HG03521 (cell line): ENCODE results near the gene HIVEP3.
A peak's percentile ranks its signal among the peaks of the same experiment; 100 is the strongest.

ENCODE experiments used
- ATAC-seq: cut with Tn5 transposase; IDR thresholded peaks from one replicate; pipeline ENCODE4 v1.9.1; 2021; ENCODE audit warnings: mild to moderate bottlenecking, moderate library complexity; ENCODE audit not compliant: unreplicated experiment

HIVEP3 gene

DNA sequence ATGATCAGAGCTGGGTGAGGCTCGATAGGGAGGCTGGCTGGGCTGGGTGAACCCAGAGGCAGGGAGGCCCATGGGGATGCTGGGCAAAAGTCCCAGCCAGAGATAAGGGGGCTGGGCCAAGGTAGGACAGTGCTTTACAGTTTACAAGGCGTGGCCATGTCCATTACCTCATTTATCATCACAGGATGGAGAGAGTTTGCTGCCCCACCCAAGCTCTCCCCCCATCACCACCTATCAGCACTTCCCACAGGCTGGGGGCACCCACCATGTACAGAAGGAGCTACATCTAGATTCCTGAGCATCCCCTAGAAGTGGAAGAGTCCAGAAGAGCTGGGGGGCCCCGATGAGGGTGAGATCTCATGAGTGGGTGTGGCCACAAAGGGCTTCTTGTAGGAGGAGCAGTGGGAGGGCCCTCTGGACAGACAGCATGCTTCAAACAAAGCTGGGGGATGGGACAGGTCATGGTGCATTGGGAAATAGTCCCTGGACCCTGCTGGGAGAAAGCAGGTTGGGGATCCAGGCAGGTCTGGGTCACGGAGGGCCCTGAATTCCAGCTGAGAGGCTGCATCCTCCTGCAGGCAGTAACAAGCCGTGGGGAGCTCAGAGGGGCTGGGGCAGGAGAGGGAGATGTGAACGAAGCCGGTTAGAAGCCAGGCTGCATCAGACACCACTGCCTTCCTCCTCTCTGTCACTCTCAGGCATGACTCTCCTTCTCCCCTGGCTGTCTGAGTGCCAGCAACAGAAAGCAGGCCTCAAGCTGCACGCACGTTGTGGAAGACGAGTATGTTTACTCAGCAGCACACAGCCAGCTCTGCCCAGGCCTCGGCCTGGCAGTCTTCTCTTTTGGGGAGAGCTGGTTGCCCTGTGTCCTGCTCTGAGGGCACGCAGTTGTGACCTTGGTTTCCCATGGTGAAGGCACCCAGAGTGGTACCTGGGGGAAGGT lies 202.3 kb downstream of the HIVEP3 start:
- no peak for ATAC-seq

DNA sequence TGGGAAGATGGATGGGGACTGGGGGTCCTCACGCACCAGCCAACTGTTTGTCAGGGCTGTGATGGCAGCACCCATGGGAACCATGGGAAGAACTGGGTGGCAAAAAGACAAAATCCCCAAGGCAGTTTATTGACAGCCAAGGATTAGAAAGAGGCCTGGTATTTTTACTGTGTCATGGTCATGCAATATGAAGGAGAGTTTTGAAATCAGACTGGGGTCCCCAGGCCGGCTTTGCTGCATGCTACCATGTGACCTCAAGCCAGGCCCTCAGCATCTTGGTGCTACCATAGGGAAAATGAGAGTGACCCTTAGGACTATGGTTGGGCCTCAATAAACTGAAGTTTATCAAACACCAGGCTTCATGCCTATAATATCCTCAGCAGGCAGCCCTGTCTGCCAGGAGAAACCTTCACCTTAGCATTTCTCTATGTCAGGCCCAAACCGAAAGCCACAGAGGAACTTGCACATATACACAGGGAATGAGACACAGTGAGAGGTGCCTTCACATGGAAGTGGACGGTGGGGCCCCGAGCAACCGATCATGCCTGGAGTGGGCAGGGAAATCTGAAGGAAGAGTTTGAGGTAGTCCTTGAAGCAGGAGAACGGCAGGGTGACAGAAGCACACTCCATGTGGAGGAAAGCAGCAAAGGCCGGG lies 203.2 kb downstream of the HIVEP3 start:
- ATAC-seq = no peak

DNA sequence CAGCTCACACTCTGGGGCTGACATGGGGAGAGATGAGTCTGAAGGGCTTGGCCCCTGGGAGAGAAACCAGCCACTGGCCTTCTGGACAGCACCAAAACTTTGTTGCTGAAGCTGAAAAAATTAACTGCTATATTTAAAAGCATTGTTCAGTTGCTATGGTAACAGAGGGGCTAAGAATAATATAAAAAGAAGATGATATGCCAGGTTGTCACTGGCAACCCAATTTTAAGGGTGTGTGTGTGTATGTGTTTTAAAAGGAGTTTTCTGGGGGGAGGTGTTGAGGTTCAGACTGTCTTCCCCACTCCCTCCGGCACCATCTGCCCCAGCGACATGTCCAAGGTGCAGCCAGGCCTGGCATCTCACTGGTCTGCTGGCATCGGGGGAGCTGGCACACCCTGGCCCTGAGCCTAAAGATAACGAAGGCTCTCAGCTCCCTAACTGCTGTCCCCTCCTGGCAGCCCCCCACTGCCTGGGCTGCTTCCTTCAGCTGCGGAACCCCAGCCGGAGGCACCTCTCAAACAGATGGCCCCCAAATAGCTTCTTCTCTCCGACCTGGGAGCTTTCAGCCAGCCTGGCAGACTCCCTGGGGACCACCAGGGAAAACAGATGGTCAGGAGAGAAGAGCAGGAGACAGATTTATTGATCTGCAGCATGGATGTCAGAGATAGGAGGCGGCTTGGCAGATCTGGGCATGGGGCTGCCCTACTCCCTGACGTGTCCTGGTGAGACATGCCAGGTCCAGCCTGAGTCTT lies 203.9 kb downstream of the HIVEP3 start:
- no peak for ATAC-seq

DNA sequence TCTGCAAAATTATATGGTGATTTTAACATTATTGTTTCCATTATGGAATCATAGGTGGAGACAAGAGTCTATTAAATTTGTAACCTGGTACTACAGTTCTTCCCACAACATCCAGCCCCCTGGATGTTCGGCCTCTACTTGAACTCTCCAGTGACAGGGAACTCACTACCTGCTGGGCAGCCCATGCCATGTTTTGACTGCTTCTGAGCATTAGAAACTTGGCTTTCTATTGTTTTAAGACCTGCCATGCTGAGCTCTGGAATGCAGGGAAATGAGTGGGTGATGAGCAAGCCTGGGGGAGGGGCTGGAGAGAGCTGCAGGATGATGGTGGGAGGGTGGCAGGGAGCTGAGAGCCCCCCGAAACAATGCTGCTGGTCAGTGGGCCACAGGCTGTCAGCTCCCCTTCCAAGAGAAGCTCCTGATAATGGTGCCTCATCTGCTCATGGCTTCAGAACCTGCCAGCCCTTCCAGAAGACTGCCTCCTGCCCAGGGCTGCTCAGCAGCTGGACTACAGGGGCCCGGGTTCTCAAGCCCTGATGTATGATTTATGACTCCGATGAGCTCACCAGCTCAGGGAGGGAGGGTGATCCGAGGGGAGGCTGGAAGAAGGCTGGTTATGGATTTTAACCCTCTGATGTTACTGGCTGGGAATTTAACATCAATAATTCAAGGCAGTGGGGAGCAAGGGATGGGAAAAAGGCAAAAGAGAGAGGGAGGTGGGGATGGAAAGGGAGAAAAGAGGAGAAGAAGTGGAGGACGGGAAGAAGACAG lies 205.0 kb downstream of the HIVEP3 start:
- ATAC-seq = no peak

DNA sequence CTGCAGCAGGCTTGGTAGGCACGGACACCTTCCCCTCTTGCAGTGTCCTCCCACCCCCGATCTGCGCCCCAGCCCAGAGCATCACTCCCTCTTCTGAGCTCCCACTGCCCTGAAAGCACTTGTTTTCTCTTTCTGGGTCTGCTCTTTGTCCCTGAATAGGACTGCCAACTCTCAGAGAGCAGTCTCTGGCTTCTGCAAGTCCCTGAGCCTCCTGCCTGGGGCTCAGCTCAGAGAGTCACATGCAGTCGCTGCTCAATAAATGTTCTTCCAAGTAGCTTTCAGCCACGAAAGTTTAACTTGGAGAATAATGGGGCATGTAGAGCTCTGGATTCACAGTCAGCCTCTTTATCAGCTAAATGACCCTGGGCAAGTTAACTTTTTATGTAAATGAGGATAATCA lies 205.6 kb downstream of the HIVEP3 start:
- no peak for ATAC-seq

DNA sequence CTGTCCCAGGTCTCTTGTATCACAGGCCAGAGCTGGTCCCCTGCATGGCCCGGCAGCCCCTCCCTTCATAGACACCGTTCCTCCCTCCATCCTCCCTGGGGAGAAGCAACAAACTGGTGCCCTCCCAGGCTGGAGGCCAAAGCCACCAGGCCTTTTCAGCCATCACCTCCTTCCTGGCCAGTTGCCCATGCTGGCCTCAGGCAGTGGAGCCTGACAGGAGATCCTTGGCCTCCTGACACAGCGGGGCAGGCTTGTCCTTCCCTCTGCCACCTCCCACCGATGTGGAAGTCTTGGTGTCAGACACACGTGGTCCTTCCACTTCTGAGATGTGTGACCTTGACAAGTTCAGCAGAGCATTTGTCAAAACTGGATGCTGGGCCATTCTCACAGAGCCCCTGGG lies 206.0 kb downstream of the HIVEP3 start:
- no peak for ATAC-seq

DNA sequence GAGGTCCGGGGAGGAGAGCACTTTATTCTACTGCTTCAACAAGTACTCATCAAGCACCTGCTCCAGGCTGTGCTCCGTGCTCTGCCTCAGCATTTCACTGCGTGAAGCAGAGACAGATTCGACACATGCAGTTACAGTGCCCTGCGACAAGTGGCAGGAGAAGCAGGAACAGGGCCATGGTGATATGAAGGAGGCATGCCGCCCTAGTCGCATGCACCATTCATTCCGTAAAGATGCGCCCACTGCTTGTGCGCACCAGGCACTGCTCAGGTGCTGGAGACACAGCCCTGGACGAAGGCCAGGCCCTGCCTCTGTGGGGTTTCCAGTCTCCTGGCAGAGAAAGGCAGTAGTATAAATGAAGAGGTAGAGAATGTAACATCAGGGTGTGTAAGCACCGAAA lies 206.6 kb downstream of the HIVEP3 start:
- ATAC-seq = no peak

DNA sequence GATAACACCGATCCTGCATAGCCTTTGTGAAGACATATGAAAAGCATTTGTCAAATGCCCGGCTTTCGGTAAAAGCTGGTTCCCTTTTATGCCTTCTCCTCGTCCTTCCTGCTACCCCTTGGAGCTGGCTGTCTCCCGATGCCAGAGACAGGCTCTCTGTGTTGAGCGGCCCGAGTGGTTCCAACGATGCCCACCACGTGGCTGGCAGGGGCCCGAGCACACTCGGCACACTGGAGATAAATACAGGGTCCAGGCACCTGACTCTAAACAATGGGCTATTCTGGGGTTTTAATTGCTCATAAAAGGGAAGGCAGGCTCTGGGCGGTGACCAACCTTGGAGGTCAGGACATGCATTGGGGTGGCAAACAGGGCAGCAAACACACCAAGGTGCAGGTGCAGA lies 207.1 kb downstream of the HIVEP3 start:
- ATAC-seq = no peak

DNA sequence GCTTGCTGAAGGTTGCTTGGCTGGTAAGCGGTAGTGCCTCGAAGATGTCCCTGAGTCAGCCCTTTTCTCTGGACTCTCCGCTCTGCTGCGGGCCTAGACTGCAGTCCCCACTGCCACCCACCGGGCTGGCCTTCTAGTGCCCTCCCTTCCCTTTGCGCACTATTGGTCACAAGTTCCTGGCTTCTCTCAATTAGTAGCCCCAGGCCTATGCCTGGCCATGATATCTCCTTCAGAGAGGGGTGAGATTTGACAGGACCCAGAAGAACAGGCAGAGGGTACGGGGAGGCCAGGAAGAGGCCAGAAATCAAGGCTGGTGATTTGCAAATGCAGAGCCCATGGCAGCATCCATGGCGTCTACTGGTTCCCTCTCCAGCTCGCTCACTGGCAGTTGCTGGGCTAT lies 207.7 kb downstream of the HIVEP3 start:
- no peak for ATAC-seq

DNA sequence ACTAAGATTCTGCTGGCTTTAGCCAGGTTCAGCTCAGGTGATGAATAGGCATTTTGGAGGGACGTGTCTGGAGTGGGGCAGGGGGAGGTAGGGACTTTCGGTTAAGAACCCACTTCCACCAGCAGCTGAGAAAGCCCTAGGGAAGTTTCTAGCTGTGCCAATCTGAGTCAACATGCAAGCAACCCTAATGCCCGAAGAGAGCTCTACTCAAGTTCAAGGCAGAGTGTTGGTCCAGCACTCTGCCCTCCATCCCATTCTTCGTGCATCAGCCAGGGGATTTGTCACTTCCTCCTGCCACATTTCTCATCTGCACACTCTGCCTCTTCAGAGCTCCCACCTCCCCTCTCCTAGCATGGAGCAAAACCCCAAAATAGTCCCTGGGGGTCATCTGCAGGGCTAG lies 208.8 kb downstream of the HIVEP3 start:
- no peak for ATAC-seq

DNA sequence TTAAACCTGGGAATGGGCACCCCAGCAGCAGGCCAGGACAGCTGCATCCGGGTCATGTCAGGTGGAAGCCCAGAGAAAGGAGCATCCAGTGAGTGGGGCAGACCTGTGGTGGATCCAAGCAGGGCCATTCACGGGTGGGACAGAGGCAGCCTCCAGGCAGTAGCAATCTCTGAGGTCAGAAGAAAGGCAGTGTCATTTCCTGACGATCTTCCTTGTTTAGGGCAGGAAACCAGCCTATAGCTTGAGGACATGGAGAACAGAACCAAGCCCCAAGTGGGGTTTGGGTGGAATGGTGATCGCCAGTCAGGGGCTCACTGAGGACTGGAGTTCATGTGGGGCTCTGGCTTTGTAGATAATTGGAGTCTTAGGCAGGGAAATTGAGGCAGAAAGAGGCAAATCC lies 209.4 kb downstream of the HIVEP3 start:
- ATAC-seq = no peak

DNA sequence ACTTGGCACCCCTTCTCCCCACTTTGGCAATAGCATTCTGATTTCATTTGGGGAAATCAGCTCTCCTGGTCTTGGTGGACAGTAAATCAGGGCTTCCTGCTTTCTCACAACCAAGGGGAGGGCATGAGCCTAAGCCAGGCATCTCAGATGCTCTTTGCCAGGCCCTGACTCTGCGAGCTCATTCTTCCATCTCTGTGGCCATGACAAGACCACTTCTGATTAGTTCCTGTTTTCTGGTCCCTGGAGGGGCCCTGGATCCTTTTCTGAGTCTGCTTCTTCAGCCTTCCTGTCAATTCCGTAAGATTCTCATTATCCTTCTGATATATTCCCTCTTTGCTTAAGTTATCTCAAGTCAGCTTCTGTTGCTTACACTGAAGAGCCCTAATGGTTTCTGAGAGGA lies 210.4 kb downstream of the HIVEP3 start:
- no peak for ATAC-seq

DNA sequence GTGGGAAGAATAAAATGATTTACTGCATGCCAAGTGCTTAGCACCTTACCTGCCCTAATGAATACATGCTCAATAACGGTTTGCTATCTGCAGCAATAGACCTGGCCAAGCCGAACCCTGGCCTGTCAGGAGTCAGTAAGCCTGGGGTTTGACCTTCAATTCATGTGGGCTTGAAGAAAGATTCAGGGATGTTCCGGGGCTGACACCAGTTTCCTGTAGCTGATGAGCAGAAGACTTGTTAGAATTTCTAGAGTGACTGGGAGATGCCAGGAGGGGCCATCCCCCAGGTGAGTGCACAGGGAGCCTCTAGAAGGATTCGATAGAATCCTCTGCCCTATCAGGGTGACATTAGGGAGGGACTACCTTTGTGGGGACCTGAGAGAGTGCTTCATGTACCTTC lies 210.9 kb downstream of the HIVEP3 start:
- no peak for ATAC-seq

DNA sequence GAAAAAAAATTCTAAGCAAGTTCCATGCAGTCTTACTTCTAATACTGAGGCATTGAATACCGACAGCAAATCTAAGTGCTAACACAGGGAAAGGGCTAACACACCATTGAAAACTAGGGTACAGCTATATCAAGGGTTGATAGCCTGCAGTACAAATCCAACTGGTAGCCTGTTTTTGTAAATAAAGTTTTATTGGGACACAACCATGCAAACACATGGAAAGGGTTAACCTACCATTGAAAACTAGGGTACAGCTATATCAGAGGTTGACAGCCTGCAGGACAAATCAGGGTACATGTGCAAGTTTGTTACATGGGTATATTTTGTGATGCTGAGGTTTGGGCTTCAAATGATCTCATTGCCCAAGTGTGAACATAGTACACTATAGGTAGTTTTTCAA lies 212.9 kb downstream of the HIVEP3 start:
- no peak for ATAC-seq

DNA sequence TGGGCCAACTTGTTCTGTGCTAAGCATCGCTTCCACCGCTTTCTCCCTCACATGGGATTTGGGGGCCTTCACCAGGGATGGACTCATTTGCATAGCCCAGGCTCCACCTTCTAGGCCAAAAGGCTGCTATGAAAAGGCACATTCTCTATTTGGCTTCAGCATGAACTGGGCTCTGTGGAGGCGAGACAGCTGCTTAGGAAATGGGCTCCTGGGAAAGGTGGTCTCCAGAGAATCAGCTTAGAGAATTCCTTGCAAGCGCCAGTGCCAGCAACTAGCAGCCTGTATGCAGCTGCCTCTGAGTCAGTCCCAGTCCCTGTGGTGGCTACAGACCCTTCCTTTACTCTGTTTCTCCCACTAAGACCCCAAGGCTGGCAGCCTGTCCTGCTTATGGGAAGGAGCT lies 214.5 kb downstream of the HIVEP3 start:
- no peak for ATAC-seq

DNA sequence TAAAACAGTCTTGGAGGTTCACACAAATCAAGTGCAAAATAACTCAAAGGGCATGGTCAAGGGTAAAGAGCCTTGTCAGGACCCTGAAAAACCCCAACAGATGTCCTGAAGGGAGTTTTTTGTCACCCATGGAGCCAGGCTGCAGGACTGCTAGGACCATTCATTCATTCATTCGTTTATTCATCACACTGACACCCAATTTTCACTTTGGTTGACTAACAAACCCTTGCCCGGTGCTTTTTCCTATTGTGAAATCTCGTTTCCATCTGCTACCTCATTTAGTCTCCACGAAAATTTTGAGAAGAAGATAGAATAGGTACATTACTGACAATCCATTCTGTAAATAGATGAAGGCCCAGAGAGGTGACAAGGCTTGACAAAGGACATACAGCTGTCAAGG lies 216.0 kb downstream of the HIVEP3 start:
- ATAC-seq = no peak

DNA sequence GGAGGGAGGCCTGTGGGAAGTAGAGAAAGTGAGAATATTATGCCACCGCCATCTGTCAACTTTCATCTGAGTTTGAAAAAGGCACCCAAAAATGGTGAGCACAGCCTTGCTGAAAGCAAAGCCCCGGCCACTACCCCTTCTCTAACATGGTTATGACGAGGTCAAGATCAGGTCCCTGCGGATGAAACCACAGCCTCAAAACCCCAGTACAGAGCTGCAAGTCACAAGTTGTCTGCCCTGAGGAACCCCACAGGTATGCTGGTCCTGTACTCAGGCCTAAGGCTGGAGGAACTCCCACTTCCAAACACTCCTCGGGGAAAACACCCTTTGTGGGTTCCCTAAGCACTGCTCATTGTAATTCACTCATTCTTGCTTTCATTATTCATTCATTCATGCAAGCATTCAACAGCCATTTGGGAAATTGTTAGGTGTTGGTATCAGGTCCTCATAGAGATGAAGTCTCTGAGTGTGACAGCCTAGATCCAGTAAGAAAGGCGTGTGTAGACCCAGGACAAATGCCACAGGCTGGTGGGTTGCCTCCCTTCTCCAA lies 217.7 kb downstream of the HIVEP3 start:
- no peak for ATAC-seq

DNA sequence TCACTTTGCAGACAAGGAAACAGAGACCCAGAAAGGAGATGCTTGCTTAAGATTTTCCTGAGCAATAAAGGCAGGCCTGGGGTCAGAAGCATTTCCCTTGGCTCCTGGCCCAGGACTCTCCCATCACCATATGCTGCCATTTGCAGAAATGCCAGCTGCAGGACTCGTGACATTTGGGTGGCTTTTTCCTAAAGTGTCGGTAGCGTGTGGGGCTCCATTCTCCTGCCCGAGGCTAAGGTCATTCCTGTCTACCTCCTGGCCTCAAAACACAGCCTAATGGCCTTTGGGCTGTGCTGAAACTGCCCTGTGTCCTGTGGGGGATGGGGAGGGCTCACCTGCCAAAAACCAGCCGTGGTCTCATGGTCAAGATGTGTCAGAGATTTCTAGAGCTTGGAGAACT lies 218.1 kb downstream of the HIVEP3 start:
- ATAC-seq = no peak

DNA sequence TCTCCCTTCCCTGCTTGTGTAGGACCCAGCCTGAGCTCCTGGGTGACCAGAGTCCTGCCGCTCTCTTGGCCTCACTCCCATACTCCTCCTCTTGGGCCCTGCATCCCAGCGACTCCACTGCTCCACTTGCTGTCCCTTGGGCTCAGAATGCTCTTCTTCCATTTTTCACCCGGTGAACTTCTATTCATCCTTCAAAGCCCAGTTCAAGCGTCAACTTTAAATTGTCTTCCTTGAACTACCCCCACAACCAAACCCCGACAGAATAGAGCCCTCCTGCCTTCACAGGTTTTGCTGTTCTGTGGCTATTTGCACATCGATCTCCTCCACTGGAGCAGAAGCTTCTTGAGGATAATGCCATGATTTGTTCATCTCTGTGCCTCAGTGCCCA lies 218.9 kb downstream of the HIVEP3 start:
- no peak for ATAC-seq

DNA sequence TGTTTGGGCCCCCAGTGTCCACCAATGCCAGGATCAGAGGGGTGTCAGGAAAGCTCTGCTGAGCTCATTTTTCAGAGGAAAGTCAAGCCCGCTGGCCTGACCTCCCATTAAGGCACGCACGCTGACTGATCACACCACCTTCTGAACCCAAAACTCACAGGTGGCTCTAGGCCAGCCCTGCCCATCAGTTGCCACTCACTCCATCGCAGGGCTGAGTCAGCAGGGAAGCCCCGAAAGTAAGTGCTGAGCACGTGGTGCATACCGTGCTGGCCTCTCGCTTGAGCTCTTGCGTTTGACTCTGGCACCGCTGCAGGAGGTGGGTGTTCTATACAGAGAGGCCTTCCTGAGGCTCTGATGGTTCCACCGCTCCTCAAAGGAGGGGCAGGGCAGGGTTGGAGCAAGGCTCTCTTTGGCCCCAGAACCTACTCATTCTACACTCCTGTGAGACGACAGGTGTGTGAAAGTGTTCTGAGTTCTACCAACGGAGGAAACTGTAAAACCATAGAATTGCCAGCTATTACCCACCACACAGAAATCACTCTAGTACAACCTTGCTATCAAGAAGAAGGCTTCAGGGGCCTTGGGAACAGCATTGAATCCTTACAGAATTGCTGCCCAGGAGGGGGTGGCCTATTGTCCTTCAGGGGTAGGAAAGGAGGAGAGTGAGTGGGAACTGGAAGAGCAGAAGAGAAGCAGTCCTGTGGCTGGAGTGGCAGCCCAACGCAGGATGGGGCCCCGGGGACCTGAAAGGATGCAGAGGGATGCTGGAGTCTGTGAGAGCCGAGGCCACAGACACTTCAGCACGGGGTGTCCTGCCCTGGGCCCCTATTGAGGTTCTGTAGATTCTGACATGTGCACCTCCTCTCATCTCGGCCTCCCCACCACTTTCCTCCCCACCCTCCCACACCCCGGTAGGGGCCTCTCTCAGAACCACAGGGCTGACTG lies 219.5 kb downstream of the HIVEP3 start:
- ATAC-seq = peak; percentile 81
